GM12891 (cell line): ENCODE data around the gene ADD2.

ENCODE experiments used
- POLR2A ChIP-seq: IDR thresholded peaks from 2 replicates; pipeline ENCODE4 v1.6.1; 2011; ENCODE audit warnings: low read depth, low read length, control low read depth
- POLR2AphosphoS5 ChIP-seq: IDR thresholded peaks from 2 replicates; pipeline ENCODE4 v1.6.1; 2011; ENCODE audit warnings: low read depth, low read length, control low read depth
- TAF1 ChIP-seq: IDR thresholded peaks from 2 replicates; pipeline ENCODE4 v1.6.1; 2011; ENCODE audit warnings: low read depth, low read length, control low read depth

DNA sequence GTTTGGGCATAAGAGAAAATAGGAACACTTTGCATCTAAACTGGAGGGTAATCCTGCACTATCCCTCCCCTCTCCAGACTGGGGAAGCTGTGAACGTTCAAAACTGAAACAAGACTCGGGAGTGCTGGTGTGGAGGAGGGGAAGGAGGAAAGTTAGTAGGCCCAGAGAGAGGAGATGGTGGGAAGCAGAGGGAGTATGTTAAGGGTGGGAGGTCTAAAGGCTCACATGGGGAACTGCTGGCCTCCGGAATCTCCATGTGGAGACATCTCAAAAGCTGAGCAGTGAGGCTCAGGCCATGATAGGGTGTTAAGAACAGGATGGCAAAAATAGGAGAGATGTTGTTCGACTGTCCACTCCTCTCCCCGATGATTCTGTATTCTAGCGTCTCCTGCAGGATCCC is 47.9 kb downstream of the ADD2 start:
- no peak for TF ChIP-seq POLR2AphosphoS5
- no peak for TF ChIP-seq TAF1
- no peak for TF ChIP-seq POLR2A
